Activated CD4-positive, alpha-beta memory T cell treated with anti-CD3 and anti-CD28 coated beads, Interleukin-2, amount 10 ng/mL, durations not matched to agents 7 days and 5 days (primary cell): ENCODE measurements around the gene SEZ6L. TPM values are rescaled to one million over a fixed set of nuclear protein-coding genes. Genes with fewer than 3 reads are reported as not detected.
A peak's percentile ranks its signal among the peaks of the same experiment; 100 is the strongest.

Experiments used
- CTCF ChIA-PET: fragments of 350-600 bp; sonication (Branson Sonifier 250); formaldehyde crosslinking; loops from one replicate; lab custom pipeline; 2021; ENCODE audit warnings: antibody characterized with exemption, inconsistent platforms; lab: Charles Lee
- POLR2A ChIA-PET: fragments of 350-600 bp; sonication (Branson Sonifier 250); formaldehyde crosslinking; loops from one replicate; lab custom pipeline; 2021; ENCODE audit warnings: antibody characterized with exemption; lab: Charles Lee
- DNase-seq: peaks from one replicate; pipeline ENCODE4 v3.0.0-alpha.2; 2020
- H3K27ac Mint-ChIP-seq: one replicate; pipeline ENCODE4 v1.8.0; 2021; ENCODE audit warnings: mild to moderate bottlenecking, mixed read lengths
- H3K27me3 Mint-ChIP-seq: one replicate; pipeline ENCODE4 v1.8.0; 2021; ENCODE audit warnings: mixed read lengths
- H3K36me3 Mint-ChIP-seq: one replicate; pipeline ENCODE4 v1.8.0; 2021; ENCODE audit warnings: low read depth, mixed read lengths
- H3K4me1 Mint-ChIP-seq: one replicate; pipeline ENCODE4 v1.8.0; 2021; ENCODE audit warnings: mixed read lengths
- H3K4me3 Mint-ChIP-seq: one replicate; pipeline ENCODE4 v1.8.0; 2021; ENCODE audit warnings: mild to moderate bottlenecking, mixed read lengths
- H3K9me3 Mint-ChIP-seq: one replicate; pipeline ENCODE4 v1.8.0; 2021; ENCODE audit warnings: mixed read lengths
- total RNA-seq, 2 experiments: library from RNA; stranded (reverse); gene quantifications; one replicate each; pipeline ENCODE4 v1.2.3, GENCODE V29; 2021

Gene SEZ6L
- total RNA-seq, 2 experiments from 2014 or later, result not detected

DNA sequence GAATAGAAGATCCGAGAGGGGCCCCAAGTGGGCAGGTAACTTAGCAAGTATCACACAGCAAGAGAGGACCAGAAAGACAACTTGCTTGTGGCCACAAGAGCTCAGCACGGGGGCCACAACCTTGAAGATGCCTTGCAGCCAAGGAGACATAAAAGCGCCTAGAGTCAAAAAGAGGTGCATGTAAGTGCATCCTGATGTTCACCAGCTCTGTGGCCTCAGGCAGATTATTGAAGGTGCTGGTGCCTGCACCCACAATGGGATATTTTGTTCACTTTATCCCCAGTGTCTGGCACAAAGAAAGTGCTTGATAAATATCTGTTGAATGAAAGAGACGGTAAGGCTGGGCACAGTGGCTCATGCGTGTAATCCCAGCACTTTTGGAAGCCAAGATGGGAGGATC, 153.8 kb downstream of the SEZ6L start:
- CTCF ChIA-PET, result no interaction called here
- DNase-seq, result no peak
- no peaks in the 10 kb centered on the region for H3K36me3 Mint-ChIP-seq
- no peaks in the 10 kb centered on the region for H3K9me3 Mint-ChIP-seq
- H3K4me3 Mint-ChIP-seq, result no peak overlapping the region
- POLR2A ChIA-PET, result no interaction called here
- no peak overlapping the region for H3K27ac Mint-ChIP-seq
- peaks cover 10% of the 10 kb centered on the region for H3K27me3 Mint-ChIP-seq
- H3K4me1 Mint-ChIP-seq, result no peaks in the 10 kb centered on the region

DNA sequence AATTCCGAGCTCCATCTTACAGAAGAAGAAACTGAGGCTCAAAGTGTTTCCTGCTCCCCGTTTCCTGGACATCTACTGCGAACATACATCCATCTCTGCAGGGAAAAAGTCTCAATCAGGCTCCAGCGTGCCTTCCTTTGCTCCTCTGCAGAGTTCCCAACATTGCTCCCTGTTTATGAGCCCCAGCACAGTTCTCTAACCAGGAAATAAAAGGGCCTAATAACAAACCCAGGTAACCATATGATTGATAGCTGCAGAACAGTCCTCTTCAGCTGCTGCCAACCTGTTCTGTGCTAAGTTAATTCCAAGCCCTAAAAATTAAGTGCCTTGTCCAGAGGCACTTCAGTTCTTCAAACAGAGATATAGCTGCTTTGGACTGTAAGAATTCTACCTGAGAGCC, 154.9 kb downstream of the SEZ6L start:
- Mint-ChIP-seq H3K27ac (no peak overlapping the region), H3K4me3 (no peak overlapping the region), H3K4me1 (no peaks in the 10 kb centered on the region), H3K9me3 (no peaks in the 10 kb centered on the region), H3K27me3 (peaks cover 8% of the 10 kb centered on the region), H3K36me3 (no peaks in the 10 kb centered on the region)
- no peak for DNase-seq
- ChIA-PET POLR2A (no interaction called here), CTCF (no interaction called here)

DNA sequence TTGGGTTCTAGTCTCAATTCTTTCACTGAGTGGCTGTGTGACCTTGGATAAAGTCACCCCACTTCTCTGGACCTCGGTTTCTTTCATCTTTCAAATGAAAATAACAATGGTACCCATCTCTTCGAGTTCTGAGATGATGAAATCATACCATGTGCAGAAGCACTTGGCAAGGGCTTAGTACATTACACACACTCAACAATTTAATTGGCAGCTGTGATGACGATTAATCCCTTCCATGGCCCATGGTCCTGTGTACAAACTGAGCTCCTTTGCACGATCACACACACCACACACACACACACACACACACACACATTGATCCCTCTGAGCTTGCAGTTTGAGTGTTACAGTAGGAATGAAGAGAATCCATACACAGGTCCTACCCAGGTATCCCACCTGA, 156.4 kb downstream of the SEZ6L start:
- H3K9me3 Mint-ChIP-seq, result no peaks in the 10 kb centered on the region
- no peak overlapping the region for H3K4me3 Mint-ChIP-seq
- H3K36me3 Mint-ChIP-seq, result no peaks in the 10 kb centered on the region
- POLR2A ChIA-PET, result no interaction called here
- H3K27ac Mint-ChIP-seq, result no peak overlapping the region
- CTCF ChIA-PET, result no interaction called here
- H3K4me1 Mint-ChIP-seq, result no peaks in the 10 kb centered on the region
- DNase-seq, result no peak
- peaks cover 4% of the 10 kb centered on the region for H3K27me3 Mint-ChIP-seq

DNA sequence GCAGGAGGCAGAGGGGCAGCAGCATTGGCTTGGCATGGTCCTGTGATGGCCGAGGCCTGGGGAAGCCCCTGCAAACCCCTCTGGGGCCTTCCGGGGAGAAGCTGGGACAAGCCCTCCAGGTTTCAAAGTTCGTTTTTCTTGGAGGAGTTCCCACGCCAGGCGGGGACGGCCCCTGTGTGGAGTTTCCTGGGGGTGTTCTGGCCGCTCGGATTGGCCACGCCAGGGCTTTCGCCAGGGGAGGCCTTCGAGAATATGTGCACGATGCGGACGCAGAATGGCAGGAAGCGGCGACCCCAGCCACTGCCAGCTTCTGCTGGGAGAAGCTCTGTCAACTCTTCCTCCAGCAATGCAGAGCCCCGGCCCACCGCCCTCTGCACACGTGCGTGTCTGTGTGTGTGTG, 157.5 kb downstream of the SEZ6L start:
- no peaks in the 10 kb centered on the region for H3K4me1 Mint-ChIP-seq
- H3K27me3 Mint-ChIP-seq, result peaks cover 4% of the 10 kb centered on the region
- POLR2A ChIA-PET, result no interaction called here
- no peaks in the 10 kb centered on the region for H3K9me3 Mint-ChIP-seq
- CTCF ChIA-PET, result no interaction called here
- H3K36me3 Mint-ChIP-seq, result no peaks in the 10 kb centered on the region
- H3K4me3 Mint-ChIP-seq, result no peak overlapping the region
- DNase-seq, result no peak
- H3K27ac Mint-ChIP-seq, result no peak overlapping the region

DNA sequence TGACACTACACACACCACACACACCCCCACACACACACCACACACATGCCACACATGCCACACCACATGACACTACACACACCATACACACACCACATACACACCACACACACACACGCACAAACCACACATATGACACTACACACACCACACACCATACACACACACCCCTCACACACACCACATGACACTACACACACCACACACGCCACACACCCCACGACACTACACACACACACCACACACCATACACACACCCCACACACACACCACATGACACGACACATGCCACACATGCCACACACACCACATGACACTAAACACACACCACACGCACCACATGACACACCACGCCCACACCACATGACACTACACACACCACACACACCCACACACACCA, 158.0 kb downstream of the SEZ6L start:
- no peak overlapping the region for H3K27ac Mint-ChIP-seq
- ChIA-PET POLR2A (no interaction called here), CTCF (interaction anchor here (1.3 kb wide), 1 partner anchor 10 kb away, joined by 3 read pairs; no protein-coding TSS in a partner anchor)
- no peak overlapping the region for H3K4me3 Mint-ChIP-seq
- no peaks in the 10 kb centered on the region for H3K36me3 Mint-ChIP-seq
- DNase-seq, result no peak
- H3K27me3 Mint-ChIP-seq, result peaks cover 4% of the 10 kb centered on the region
- H3K4me1 Mint-ChIP-seq, result no peaks in the 10 kb centered on the region
- H3K9me3 Mint-ChIP-seq, result no peaks in the 10 kb centered on the region

DNA sequence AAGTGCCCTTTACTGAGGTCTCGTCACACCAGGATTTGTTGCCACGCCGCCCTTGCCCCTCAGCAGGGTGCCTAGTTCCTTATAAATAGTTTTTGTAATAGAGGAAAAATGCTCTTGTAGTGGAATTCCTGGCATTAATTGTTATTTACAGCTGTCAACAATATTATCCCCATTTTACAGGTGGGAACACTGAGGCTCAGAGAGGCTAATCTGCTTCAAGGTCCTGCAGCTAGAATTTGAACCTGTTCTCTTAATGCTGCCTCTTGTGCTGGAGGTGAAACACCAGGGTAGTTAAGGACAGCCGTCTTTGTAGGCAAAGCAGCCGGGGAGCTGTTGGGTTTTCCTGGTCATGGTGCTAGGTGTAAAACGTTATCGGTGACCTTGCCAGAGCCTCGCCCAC, 159.0 kb downstream of the SEZ6L start:
- H3K27me3 Mint-ChIP-seq, result peaks cover 7% of the 10 kb centered on the region
- DNase-seq, result no peak
- POLR2A ChIA-PET, result no interaction called here
- H3K9me3 Mint-ChIP-seq, result no peaks in the 10 kb centered on the region
- no peak overlapping the region for H3K27ac Mint-ChIP-seq
- H3K36me3 Mint-ChIP-seq, result no peaks in the 10 kb centered on the region
- H3K4me3 Mint-ChIP-seq, result no peak overlapping the region
- no peaks in the 10 kb centered on the region for H3K4me1 Mint-ChIP-seq
- CTCF ChIA-PET, result interaction anchor here (0.5 to 1.3 kb wide), 3 partner anchors 9 to 1517 kb away, joined by 3 read pairs; no protein-coding TSS in a partner anchor

DNA sequence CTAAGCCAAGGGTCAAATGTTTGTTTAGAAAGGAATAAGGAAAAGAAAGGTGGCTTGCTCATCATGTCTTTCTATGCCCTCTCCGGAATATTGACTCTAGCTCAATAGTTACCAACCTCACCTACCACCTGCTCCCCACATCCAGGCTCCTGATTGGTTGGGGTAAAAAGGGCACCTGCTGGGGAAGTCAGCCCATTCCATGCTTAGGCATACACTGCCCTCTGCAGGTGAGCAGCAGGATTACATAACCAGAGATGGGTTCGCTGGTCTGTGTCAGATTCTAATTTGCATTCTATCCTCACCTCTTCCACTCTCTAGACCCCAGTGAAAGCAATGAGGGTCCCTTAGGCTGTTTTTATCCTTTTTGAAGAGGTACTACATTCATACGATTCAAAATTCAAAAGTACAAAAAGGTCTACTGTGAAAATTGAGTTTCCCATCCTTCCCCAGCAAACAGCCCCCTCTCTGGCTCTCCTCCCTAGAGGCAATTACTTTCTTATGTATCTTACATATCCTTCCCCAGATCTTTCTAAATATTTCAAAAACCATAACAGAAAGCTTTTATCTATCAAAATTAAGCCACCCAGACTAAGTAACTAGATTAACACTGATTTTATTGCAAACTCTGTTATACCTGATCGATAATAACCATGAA, 161.8 kb downstream of the SEZ6L start:
- Mint-ChIP-seq H3K4me1 (no peaks in the 10 kb centered on the region), H3K27ac (no peak overlapping the region), H3K36me3 (no peaks in the 10 kb centered on the region), H3K4me3 (no peak overlapping the region), H3K27me3 (peaks cover 9% of the 10 kb centered on the region), H3K9me3 (no peaks in the 10 kb centered on the region)
- DNase-seq, result peak; percentile 63
- POLR2A ChIA-PET, result no interaction called here
- CTCF ChIA-PET, result interaction anchor here (1.1 to 1.8 kb wide), 4 partner anchors 8 to 36 kb away, joined by 3 to 6 read pairs (median 5); no protein-coding TSS in a partner anchor

DNA sequence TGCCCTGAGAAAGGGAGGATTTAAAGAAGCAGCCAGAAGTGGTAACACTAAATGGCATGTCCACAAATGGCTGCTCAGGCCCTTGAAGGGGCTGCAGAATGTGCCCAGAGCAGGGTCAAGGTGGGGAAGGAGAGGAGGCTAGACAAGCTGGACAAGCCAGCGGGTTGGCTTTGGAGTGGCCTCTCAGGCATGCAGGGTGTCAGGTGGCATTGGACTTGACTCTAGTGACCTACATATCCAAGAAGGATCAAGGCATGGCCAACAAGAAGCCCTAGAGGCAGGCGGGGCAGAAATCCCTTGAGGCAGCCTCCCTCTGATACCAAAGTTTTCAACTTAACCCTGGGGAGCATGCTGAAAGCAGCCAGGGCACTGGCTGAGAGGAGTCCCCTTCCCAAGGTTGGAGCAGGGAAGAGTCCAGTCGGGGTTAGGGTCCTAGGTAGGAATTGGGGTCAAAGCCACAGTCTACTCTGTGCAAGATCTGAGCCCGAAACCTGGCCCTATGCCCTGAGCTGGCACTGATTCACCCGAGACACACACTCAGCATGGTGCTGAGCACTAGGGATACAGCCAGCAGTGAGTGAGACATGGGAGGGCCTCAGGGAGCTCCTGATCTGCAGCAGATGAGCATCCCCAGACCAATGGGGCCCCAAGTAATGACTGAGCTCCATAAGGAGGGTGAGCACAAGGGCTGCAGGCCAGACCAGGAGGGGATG, 164.0 kb downstream of the SEZ6L start:
- Mint-ChIP-seq H3K27me3 (peaks cover 19% of the 10 kb centered on the region), H3K4me3 (no peak overlapping the region), H3K4me1 (no peaks in the 10 kb centered on the region), H3K9me3 (no peaks in the 10 kb centered on the region), H3K36me3 (no peaks in the 10 kb centered on the region), H3K27ac (no peak overlapping the region)
- no peak for DNase-seq
- ChIA-PET CTCF (interaction anchor here (1.3 to 1.8 kb wide), 2 partner anchors 12 to 14 kb away, joined by 4 read pairs; no protein-coding TSS in a partner anchor), POLR2A (interaction anchor here (0.9 kb wide), 1 partner anchor 986 kb away, joined by 3 read pairs; no protein-coding TSS in a partner anchor)

DNA sequence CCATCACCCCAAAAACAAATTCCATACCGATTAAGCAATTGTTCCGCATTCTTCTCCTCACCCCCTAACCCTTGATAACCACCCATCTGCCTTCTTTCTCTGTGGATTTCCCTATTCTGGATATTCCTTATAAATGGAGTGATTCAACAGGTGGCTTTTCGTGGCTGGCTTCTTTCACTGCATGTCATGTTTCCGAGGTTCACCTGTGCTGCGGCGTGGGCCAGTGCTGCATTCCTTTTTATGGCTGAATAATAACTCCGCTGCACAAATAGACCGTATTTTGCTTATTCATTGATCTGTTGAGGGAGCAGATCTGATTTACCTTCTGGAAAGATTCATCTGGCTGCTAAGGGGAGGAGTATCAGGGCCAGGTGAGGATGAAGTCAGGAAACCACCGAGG, 165.0 kb downstream of the SEZ6L start:
- POLR2A ChIA-PET, result no interaction called here
- no peak overlapping the region for H3K27ac Mint-ChIP-seq
- CTCF ChIA-PET, result no interaction called here
- H3K36me3 Mint-ChIP-seq, result no peaks in the 10 kb centered on the region
- H3K9me3 Mint-ChIP-seq, result no peaks in the 10 kb centered on the region
- H3K4me1 Mint-ChIP-seq, result no peaks in the 10 kb centered on the region
- peaks cover 22% of the 10 kb centered on the region for H3K27me3 Mint-ChIP-seq
- DNase-seq, result no peak
- H3K4me3 Mint-ChIP-seq, result no peak overlapping the region

DNA sequence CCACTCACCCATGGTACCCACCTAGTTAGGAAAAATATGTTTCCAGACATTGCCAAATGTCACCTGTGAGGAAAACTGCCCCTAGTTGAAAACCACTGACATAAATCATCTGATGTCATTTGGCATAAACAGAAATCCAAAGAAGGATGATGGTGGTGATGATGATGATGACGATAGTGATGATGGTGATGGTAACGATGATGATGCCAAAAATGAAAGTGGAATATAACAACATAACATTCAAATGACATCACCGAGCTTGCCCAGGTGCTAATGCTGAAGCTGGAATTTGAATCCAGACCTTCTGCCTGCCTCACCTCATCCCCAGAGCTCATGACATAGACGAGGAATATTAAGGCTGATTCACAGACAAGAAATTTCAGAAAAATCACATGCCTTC, 167.5 kb downstream of the SEZ6L start:
- H3K36me3 Mint-ChIP-seq, result no peaks in the 10 kb centered on the region
- H3K9me3 Mint-ChIP-seq, result no peaks in the 10 kb centered on the region
- no peak for DNase-seq
- no peaks in the 10 kb centered on the region for H3K4me1 Mint-ChIP-seq
- ChIA-PET POLR2A (no interaction called here), CTCF (no interaction called here)
- no peak overlapping the region for H3K4me3 Mint-ChIP-seq
- no peak overlapping the region for H3K27ac Mint-ChIP-seq
- H3K27me3 Mint-ChIP-seq, result peaks cover 27% of the 10 kb centered on the region

DNA sequence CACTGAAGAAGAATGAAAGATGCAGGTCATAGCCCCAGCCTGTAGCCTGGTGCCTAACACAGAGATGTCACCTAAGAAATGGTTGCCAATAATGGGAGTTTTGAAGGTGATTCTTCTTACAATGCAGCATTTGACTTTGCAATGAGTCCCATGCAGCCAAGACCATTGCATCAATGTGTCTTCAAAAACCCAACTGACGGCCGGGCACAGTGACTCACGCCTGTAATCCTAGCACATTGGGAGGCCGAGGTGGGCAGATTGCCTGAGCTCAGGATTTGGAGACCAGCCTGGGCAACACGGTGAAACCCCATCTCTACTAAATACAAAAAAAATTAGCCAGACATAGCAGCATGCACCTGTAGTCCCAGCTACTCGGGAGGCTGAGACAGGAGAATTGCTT, 170.5 kb downstream of the SEZ6L start:
- no peak for DNase-seq
- POLR2A ChIA-PET, result no interaction called here
- Mint-ChIP-seq H3K9me3 (no peaks in the 10 kb centered on the region), H3K27me3 (peaks cover 29% of the 10 kb centered on the region), H3K36me3 (no peaks in the 10 kb centered on the region), H3K4me3 (no peak overlapping the region), H3K4me1 (no peaks in the 10 kb centered on the region), H3K27ac (no peak overlapping the region)
- CTCF ChIA-PET, result interaction anchor here (1.3 kb wide), 1 partner anchor 9 kb away, joined by 5 read pairs; no protein-coding TSS in a partner anchor

DNA sequence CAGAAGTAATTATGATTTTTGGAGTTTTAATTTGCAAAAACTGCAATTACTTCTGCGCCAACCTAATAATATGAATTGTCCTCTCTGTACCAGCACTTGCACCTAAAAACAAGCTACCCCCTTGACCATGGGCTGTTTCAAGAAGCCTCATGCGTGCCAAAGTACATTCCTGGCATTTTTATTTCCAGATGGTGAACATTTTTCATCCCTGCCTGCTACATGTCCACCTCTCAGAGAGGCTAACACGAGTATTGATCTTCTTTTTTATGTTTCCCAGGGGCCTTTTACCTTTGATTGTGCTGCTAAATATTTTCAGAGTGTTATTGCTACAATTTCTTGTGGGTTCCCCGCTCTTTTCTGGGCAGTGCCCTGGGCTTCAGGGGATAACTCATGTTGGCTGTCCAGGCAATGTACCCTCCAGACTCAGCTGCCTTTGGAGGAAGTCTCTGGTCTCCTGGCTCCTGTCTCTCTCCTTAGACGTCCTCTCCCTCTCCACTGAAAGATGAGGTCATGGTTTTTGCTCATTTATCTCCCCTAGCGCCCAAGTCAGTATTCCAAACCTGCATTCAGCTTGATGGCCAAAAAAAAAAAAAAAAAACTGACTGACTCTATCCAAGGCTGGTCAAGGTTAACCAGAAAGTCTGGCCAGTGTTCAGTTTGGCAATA, 173.6 kb downstream of the SEZ6L start:
- peaks cover 17% of the 10 kb centered on the region for H3K27me3 Mint-ChIP-seq
- H3K27ac Mint-ChIP-seq, result no peak overlapping the region
- no peak for DNase-seq
- no peaks in the 10 kb centered on the region for H3K36me3 Mint-ChIP-seq
- POLR2A ChIA-PET, result no interaction called here
- no peaks in the 10 kb centered on the region for H3K4me1 Mint-ChIP-seq
- CTCF ChIA-PET, result no interaction called here
- no peak overlapping the region for H3K4me3 Mint-ChIP-seq
- H3K9me3 Mint-ChIP-seq, result no peaks in the 10 kb centered on the region

DNA sequence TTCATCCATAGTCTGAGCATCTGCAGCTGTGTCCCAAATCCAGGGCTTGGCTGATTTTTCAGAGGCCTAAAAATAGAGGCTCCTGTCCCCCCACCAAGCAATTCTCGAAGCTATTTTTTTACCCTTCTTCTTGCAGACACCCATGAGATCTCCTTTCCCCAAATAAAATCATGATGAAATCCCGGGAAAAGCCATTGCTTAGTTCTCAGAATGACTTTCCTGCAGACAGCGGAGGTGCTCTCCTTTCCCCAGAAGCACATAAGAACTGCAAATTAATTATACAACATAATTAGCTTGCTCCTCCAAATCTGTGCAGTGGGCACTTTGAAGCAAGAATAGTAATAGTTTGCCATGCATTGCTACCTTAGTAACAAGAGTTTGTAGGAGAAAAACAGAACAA, 176.2 kb downstream of the SEZ6L start:
- Mint-ChIP-seq H3K9me3 (no peaks in the 10 kb centered on the region), H3K27ac (no peak overlapping the region), H3K27me3 (peaks cover 7% of the 10 kb centered on the region), H3K4me3 (no peak overlapping the region), H3K4me1 (no peaks in the 10 kb centered on the region), H3K36me3 (no peaks in the 10 kb centered on the region)
- POLR2A ChIA-PET, result no interaction called here
- CTCF ChIA-PET, result interaction anchor here (0.7 kb wide), 1 partner anchor 173 kb away, joined by 3 read pairs; no protein-coding TSS in a partner anchor
- no peak for DNase-seq
